Measurements from ENCODE around the gene PIAS1.
"Not testable (repeated sequence)": the region's sequence is repeated elsewhere in the genome, so short reads cannot be mapped to it uniquely, and the experiment has no call there.

PIAS1 gene

DNA sequence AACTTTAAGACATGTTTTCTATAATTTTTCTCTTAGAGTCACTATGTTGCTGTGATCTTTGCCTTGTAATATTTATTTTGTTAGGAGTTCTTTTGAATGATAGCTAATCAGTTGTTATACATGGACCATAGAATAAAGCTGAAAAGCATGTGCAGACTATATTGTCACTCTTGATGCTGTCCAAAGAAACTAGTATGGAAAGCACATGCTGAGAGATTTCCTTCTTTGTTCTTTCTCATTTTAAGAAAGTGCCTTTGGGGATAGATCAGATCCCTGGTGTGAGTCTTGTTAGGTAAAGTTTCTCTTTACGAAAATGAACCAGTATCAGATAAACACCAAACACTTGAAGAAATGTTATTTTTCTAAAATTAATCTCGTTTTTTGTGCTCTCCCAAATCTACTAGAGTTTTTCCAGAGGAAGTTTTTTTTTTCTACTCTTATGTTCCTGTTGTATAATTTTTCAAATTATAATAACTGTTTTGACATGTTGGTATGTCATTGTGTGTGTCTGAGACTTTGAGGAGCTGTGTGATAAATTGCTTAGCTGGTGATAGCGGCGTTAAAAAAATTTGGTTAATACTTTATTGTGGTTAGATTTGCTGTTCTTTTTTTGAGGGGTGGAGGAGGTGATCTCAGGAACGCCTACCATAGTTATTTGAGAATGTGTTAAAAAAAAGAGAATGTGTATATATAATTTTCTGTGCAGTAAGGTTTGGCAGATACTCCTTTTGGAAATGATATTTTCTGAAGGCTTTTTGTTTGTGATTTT lies 2.2 kb downstream of the PIAS1 start:
- H3K9me2 ChIP-seq (replicated peaks; ENCODE audit: insufficient read depth, low read length), result no peaks in the 10 kb centered on the region
- no peak for TF ChIP-seq EZH2phosphoT487 (IDR thresholded peaks at IDR 0.05; ENCODE audit: low read length)
- no peak for DNase-seq
- peak overlapping the region; percentile 17; the same call in 1 of the 2 replicates for H3K9ac ChIP-seq (ENCODE audit: low read length)
- 0 out of 2 replicates have a peak, but pooled peaks cover 12% of the 10 kb centered on the region for H4K20me1 ChIP-seq (ENCODE audit: insufficient read depth, low read length)
- peak overlapping the region; percentile 74 for H3K4me2 ChIP-seq (ENCODE audit: low read depth, low read length)
- H3K79me2 ChIP-seq (ENCODE audit: low read length), result peaks cover 72% of the 10 kb centered on the region
- H3K9me3 ChIP-seq (replicated peaks; ENCODE audit: insufficient read depth, low read length), result no peaks in the 10 kb centered on the region
- H3K27me3 ChIP-seq (replicated peaks; ENCODE audit: insufficient read depth, low read length), result no peaks in the 10 kb centered on the region
- peaks cover 11% of the 10 kb centered on the region; the same call in 1 of the 2 replicates for H3K4me1 ChIP-seq (ENCODE audit: low read length)
- H3F3A ChIP-seq (ENCODE audit: insufficient read depth, low read length), result no peaks in the 10 kb centered on the region; the same call in 1 of the 2 replicates
- H3K27ac ChIP-seq (ENCODE audit: low read length), result no peak overlapping the region
- no peak overlapping the region for H2AFZ ChIP-seq (ENCODE audit: low read length)
- H3K36me3 ChIP-seq (replicated peaks; ENCODE audit: insufficient read depth, low read length), result no peaks in the 10 kb centered on the region
- H3K4me3 ChIP-seq (ENCODE audit: low read length), result peak overlapping the region; percentile 80

DNA sequence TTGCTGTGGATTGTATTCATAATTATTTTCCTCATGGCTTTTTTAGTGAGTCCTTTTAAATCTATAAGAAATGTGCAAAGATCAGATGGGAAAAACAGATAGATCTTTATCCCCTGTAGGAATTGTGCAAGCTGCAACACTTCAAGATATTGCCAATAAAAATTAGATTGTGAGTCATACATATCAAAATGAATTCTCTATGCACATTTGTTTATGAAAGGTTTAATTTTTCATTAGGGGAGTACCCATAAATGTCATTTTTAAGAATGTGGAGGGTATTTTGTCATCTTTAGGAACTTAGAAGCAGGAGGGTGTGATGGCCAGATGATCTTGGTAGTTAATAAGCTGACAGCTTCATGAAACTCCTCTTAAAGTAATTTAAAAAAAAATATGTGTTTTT lies 2.9 kb downstream of the PIAS1 start:
- Histone ChIP-seq H3F3A (ENCODE audit: insufficient read depth, low read length) (no peaks in the 10 kb centered on the region), H3K9ac (ENCODE audit: low read length) (no peak overlapping the region), H3K9me3 (replicated peaks; ENCODE audit: insufficient read depth, low read length) (no peaks in the 10 kb centered on the region), H3K27ac (ENCODE audit: low read length) (no peak overlapping the region), H3K36me3 (replicated peaks; ENCODE audit: insufficient read depth, low read length) (no peaks in the 10 kb centered on the region), H3K27me3 (replicated peaks; ENCODE audit: insufficient read depth, low read length) (no peaks in the 10 kb centered on the region), H3K79me2 (ENCODE audit: low read length) (peaks cover 79% of the 10 kb centered on the region), H3K4me3 (ENCODE audit: low read length) (no peak overlapping the region), H4K20me1 (ENCODE audit: insufficient read depth, low read length) (0 out of 2 replicates have a peak, but pooled peaks cover 18% of the 10 kb centered on the region), H2AFZ (ENCODE audit: low read length) (no peak overlapping the region), H3K9me2 (replicated peaks; ENCODE audit: insufficient read depth, low read length) (no peaks in the 10 kb centered on the region), H3K4me1 (ENCODE audit: low read length) (peaks cover 12% of the 10 kb centered on the region; the same call in 1 of the 2 replicates), H3K4me2 (ENCODE audit: low read depth, low read length) (0 out of 2 replicates have a peak overlapping the region, but pooled peaks have one; percentile 74)
- TF ChIP-seq EZH2phosphoT487 (IDR thresholded peaks at IDR 0.05; ENCODE audit: low read length) (no peak), CTCF (IDR thresholded peaks at IDR 0.05; ENCODE audit: low read length) (no peak)
- no peak for DNase-seq

- Histone ChIP-seq H3K27me3 (replicated peaks; ENCODE audit: insufficient read depth, low read length) (no peaks in the 10 kb centered on the region), H3K27ac (ENCODE audit: low read length) (no peak overlapping the region), H3K9me3 (replicated peaks; ENCODE audit: insufficient read depth, low read length) (no peaks in the 10 kb centered on the region), H3K79me2 (ENCODE audit: low read length) (peaks cover 86% of the 10 kb centered on the region), H3K4me2 (ENCODE audit: low read depth, low read length) (no peak overlapping the region), H3K4me3 (ENCODE audit: low read length) (no peak overlapping the region), H3K36me3 (replicated peaks; ENCODE audit: insufficient read depth, low read length) (no peaks in the 10 kb centered on the region), H2AFZ (ENCODE audit: low read length) (no peak overlapping the region), H3K9me2 (replicated peaks; ENCODE audit: insufficient read depth, low read length) (no peaks in the 10 kb centered on the region), H3F3A (ENCODE audit: insufficient read depth, low read length) (no peaks in the 10 kb centered on the region), H3K4me1 (ENCODE audit: low read length) (peaks cover 12% of the 10 kb centered on the region; the same call in 1 of the 2 replicates), H4K20me1 (ENCODE audit: insufficient read depth, low read length) (peaks cover 25% of the 10 kb centered on the region; the same call in 1 of the 2 replicates), H3K9ac (ENCODE audit: low read length) (no peak overlapping the region)
- TF ChIP-seq EZH2phosphoT487 (IDR thresholded peaks at IDR 0.05; ENCODE audit: low read length) (no peak), EZH2 (optimal IDR thresholded peaks at IDR 0.05; ENCODE audit: low read depth, low read length) (no peak), CTCF (IDR thresholded peaks at IDR 0.05; ENCODE audit: low read length) (no peak)
- DNase-seq, result no peak
Observed at GRCh38 chr15:68057758-68058157, 3.6 kb downstream of the PIAS1 start.

DNA sequence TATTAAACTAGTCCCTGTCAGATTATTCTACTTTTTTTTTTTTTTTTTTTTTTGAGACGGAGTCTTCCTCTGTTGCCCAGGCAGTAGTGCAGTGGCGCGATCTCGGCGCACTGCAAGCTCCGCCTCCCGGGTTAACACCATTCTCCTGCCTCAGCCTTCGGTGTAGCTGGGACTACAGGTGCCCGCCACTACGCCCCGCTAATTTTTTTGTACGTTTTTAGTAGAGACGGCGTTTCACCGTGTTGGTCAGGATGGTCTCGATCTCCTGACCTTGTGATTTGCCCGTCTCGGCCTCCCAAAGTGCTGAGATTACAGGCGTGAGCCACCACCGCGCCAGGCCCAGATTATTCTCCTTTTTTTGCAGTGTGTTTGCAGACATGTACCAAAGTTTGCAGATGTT lies 4.9 kb downstream of the PIAS1 start:
- not testable (repeated sequence) for DNase-seq; H3K27me3 ChIP-seq (replicated peaks; ENCODE audit: insufficient read depth, low read length); H3K36me3 ChIP-seq (replicated peaks; ENCODE audit: insufficient read depth, low read length); H3K4me3 ChIP-seq (ENCODE audit: low read length); H3K4me2 ChIP-seq (ENCODE audit: low read depth, low read length); H3K9ac ChIP-seq (ENCODE audit: low read length); H3F3A ChIP-seq (ENCODE audit: insufficient read depth, low read length); H3K27ac ChIP-seq (ENCODE audit: low read length); H3K9me2 ChIP-seq (replicated peaks; ENCODE audit: insufficient read depth, low read length); H2AFZ ChIP-seq (ENCODE audit: low read length); H3K4me1 ChIP-seq (ENCODE audit: low read length); H3K9me3 ChIP-seq (replicated peaks; ENCODE audit: insufficient read depth, low read length)
- peaks cover 98% of the 10 kb centered on the region for H3K79me2 ChIP-seq (ENCODE audit: low read length)
- peaks cover 28% of the 10 kb centered on the region; the same call in 1 of the 2 replicates for H4K20me1 ChIP-seq (ENCODE audit: insufficient read depth, low read length)
